ENCODE data around the gene CEACAM16. TPM values are rescaled to one million over a fixed set of nuclear protein-coding genes. Genes with fewer than 3 reads are reported as not detected.

Gene CEACAM16
- total and polyA plus RNA-seq, 10 donors: not detected

DNA sequence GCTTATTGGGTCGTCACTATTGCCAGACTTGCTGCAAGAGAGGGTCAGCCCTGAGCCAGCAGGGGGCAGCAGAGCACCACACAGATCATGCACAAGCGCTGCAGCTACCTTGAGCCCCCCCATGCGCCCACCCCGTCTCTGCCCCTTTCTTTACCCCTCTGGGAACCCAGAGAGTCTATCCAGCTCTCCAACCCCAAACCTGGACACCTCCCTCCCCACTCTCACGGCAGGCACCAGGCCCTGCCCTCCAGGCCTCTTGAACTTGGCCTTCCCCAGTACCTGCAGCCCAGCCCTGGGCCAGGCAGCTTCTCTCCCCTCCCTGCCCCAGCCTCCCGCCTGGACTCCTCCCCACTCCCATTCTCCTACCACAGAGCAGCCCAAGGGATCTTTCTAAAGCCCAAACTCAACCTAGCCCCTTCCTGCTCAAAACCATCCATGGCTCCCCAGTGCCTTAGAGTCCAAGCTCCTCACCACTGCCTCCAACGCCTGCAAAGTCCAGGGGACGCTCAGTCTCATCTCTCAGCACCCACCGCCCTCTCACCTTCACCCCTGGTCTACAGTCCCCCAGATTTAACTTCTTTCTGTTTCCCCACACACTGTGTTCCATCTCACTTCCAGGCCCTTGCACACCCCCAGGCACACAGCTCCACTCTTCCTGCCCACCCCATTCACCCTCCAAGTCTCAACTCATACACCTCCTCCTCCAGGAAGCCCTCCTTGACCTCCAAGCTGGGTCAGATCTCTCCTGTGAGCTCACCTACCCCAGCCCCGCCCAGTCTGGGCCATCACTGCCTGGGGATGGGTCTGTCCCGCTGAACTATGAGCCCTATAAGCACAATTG, 9.4 kb upstream of the CEACAM16 start:
- no peaks in the 10 kb centered on the region for H3K9me3 ChIP-seq
- intact Hi-C loops (cut with DNase I; ENCODE audit: low total_unique reads): no loop called here
- H3K27ac ChIP-seq: peak overlapping the region in 3 of 8 donors; percentile 3 to 25 (median 5)
- TF ChIP-seq POLR2AphosphoS5 (IDR thresholded peaks at IDR 0.05) (peak in 2 of 3 donors; percentile 16 to 35), POLR2A (IDR thresholded peaks at IDR 0.05) (no peak)
- TF ChIP-seq, protein P1, sequence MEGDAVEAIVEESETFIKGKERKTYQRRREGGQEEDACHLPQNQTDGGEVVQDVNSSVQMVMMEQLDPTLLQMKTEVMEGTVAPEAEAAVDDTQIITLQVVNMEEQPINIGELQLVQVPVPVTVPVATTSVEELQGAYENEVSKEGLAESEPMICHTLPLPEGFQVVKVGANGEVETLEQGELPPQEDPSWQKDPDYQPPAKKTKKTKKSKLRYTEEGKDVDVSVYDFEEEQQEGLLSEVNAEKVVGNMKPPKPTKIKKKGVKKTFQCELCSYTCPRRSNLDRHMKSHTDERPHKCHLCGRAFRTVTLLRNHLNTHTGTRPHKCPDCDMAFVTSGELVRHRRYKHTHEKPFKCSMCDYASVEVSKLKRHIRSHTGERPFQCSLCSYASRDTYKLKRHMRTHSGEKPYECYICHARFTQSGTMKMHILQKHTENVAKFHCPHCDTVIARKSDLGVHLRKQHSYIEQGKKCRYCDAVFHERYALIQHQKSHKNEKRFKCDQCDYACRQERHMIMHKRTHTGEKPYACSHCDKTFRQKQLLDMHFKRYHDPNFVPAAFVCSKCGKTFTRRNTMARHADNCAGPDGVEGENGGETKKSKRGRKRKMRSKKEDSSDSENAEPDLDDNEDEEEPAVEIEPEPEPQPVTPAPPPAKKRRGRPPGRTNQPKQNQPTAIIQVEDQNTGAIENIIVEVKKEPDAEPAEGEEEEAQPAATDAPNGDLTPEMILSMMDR (IDR thresholded peaks at IDR 0.05 in 8 of 11, conservative IDR thresholded peaks at IDR 0.05 in 3 of 11): peak; percentile 73 to 92 (median 89)
- peak; percentile 90 for DNase-seq
- H3K36me3 ChIP-seq: no peaks in the 10 kb centered on the region
- peaks cover 20 to 94% (median 65%) of the 10 kb centered on the region in 6 donors for H3K4me1 ChIP-seq
- WGBS, 5 donors: 41 to 48% (median 42%) methylated on average over 11 of the region's 11 CpGs
- H3K4me3 ChIP-seq: no peak overlapping the region
- peaks cover 0 to 8% (median 0%) of the 10 kb centered on the region in 7 donors for H3K27me3 ChIP-seq (replicated peaks in 1 of 7)

DNA sequence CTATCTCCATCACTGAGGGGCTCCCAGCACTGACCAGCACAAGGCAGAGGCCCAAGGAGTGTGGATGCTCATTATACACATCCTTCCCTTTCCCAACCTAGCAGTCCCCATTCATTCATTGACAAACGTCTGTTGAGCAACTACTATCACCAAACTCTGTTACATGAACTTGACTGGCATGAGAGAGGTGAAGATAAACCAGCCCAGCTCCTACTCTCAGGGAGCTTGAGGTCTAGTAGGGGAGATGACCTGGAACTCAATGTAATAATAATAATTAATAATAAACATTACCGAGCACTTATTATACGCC, 8.9 kb upstream of the CEACAM16 start:
- WGBS, 5 donors: 77 to 94% (median 81%) methylated on average over 3 of the region's 3 CpGs
- TF ChIP-seq, protein P1 (IDR thresholded peaks at IDR 0.05 in 8 of 11, conservative IDR thresholded peaks at IDR 0.05 in 3 of 11): no peak
- no peak for TF ChIP-seq POLR2A (IDR thresholded peaks at IDR 0.05)
- TF ChIP-seq POLR2AphosphoS5 (IDR thresholded peaks at IDR 0.05): no peak
- Histone ChIP-seq H3K27ac (peak overlapping the region in 3 of 8 donors; percentile 3 to 25 (median 5)), H3K9me3 (no peaks in the 10 kb centered on the region), H3K4me1 (peaks cover 14 to 94% (median 61%) of the 10 kb centered on the region in 6 donors), H3K4me3 (no peak overlapping the region), H3K27me3 (replicated peaks in 1 of 7) (peaks cover 0 to 8% (median 0%) of the 10 kb centered on the region in 7 donors), H3K36me3 (no peaks in the 10 kb centered on the region)
- intact Hi-C loops (cut with DNase I; ENCODE audit: low total_unique reads): no loop called here
- no peak for DNase-seq

DNA sequence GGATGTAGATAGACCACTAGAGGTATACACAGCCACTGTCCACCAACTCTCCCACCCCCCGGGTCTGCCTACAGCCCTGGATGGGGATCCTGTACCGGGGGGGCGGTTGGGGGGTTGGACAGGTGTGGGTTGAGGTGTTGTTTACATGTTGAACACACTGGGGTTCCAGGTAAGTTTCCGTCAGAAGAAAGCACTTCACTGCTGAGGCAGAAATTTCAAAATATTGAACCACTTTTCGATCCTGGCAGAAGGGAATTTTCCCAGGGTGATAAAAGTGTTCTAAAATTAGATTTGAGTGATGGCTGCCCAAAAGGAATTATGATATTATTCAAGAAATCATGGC, 6.6 kb upstream of the CEACAM16 start:
- intact Hi-C loops (cut with DNase I; ENCODE audit: low total_unique reads): no loop called here
- 14 to 27% (median 18%) methylated on average over 5 of the region's 5 CpGs for WGBS, 5 donors
- DNase-seq: no peak
- Histone ChIP-seq H3K4me3 (peak overlapping the region in 1 of 8 donors; percentile 33), H3K9me3 (no peaks in the 10 kb centered on the region), H3K27ac (peak overlapping the region; percentile 2 to 80 (median 64)), H3K4me1 (peaks cover 14 to 74% (median 45%) of the 10 kb centered on the region in 6 donors), H3K36me3 (no peaks in the 10 kb centered on the region), H3K27me3 (replicated peaks in 1 of 7) (peaks cover 0 to 14% (median 0%) of the 10 kb centered on the region in 7 donors)
- no peak for TF ChIP-seq POLR2A (IDR thresholded peaks at IDR 0.05)
- TF ChIP-seq POLR2AphosphoS5 (IDR thresholded peaks at IDR 0.05): no peak
- TF ChIP-seq, protein P1 (IDR thresholded peaks at IDR 0.05 in 8 of 11, conservative IDR thresholded peaks at IDR 0.05 in 3 of 11): no peak

DNA sequence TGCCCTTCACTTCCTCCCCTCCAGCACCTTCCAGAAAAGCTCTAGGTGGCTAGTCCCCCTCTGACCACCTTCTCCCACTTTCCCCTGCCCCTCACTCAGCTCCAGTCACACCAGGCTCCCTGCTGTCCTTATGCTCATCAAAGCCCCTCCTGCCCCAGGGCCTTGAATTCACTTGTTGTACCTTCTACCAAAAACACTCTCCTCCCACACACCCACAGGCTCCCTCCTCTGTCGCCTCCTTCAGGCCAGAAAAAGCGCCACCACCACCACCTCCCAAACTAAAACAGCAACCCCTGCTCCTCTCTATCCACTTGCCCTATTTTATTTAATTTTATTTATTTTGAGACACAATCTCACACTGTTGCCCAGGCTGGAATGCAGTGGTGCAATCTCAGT, 4.8 kb upstream of the CEACAM16 start:
- Histone ChIP-seq H3K4me3 (no peak overlapping the region), H3K27ac (peak overlapping the region in 3 of 8 donors; percentile 48 to 61 (median 60)), H3K4me1 (peaks cover 14 to 55% (median 35%) of the 10 kb centered on the region in 6 donors), H3K36me3 (no peaks in the 10 kb centered on the region), H3K9me3 (no peaks in the 10 kb centered on the region), H3K27me3 (replicated peaks in 1 of 7) (peaks cover 0 to 14% (median 0%) of the 10 kb centered on the region in 7 donors)
- intact Hi-C loops (cut with DNase I; ENCODE audit: low total_unique reads): no loop called here
- DNase-seq: no peak
- TF ChIP-seq, protein P1 (IDR thresholded peaks at IDR 0.05 in 8 of 11, conservative IDR thresholded peaks at IDR 0.05 in 3 of 11): peak in 2 of 11 experiments; percentile 15 to 24
- TF ChIP-seq POLR2A (IDR thresholded peaks at IDR 0.05): no peak
- WGBS, 5 donors: 76 to 89% (median 84%) methylated on average over 2 of the region's 2 CpGs
